HG03025 (cell line): ENCODE data around the gene CHAF1B.
"Not testable (repeated sequence)": the region's sequence is repeated elsewhere in the genome, so short reads cannot be mapped to it uniquely, and the experiment has no call there.

Source experiments
- ATAC-seq: cut with Tn5 transposase; IDR thresholded peaks from one replicate; pipeline ENCODE4 v1.9.1; 2021; ENCODE audit warnings: mild to moderate bottlenecking, moderate library complexity; ENCODE audit not compliant: unreplicated experiment, low FRiP score

Gene CHAF1B

GRCh38 chr21:36385233-36386030 lies at the start of gene CHAF1B:
Gene CHAF1B, plus strand, starts transcription at chr21:36385392. Its CDS starts 745 bp downstream, at chr21:36386137.
- ATAC-seq = peak; percentile 52

GRCh38 chr21:36337099-36337509 lies 48.1 kb upstream of the CHAF1B start:
- no peak for ATAC-seq

GRCh38 chr21:36338975-36339374 lies 46.2 kb upstream of the CHAF1B start:
- no peak for ATAC-seq

GRCh38 chr21:36342581-36342980 lies 42.6 kb upstream of the CHAF1B start:
- ATAC-seq = not testable (repeated sequence)

- no peak for ATAC-seq
Observed at GRCh38 chr21:36344931-36345330, 40.3 kb upstream of the CHAF1B start.

GRCh38 chr21:36347278-36347961 lies 37.8 kb upstream of the CHAF1B start:
- no peak for ATAC-seq

- ATAC-seq = no peak
Observed at GRCh38 chr21:36347962-36348328, 37.2 kb upstream of the CHAF1B start.

- ATAC-seq = no peak
Observed at GRCh38 chr21:36349315-36349714, 35.9 kb upstream of the CHAF1B start.

GRCh38 chr21:36350282-36350910 lies 34.8 kb upstream of the CHAF1B start:
- no peak for ATAC-seq

GRCh38 chr21:36354918-36355680 lies 30.1 kb upstream of the CHAF1B start:
- no peak for ATAC-seq

GRCh38 chr21:36355868-36356267 lies 29.3 kb upstream of the CHAF1B start:
- ATAC-seq = no peak

GRCh38 chr21:36359185-36359584 lies 26.0 kb upstream of the CHAF1B start:
- ATAC-seq = no peak

- ATAC-seq = no peak
Observed at GRCh38 chr21:36369064-36369685, 16.0 kb upstream of the CHAF1B start.

- no peak for ATAC-seq
Observed at GRCh38 chr21:36375994-36376393, 9.2 kb upstream of the CHAF1B start.

GRCh38 chr21:36377391-36377842 lies 7.8 kb upstream of the CHAF1B start:
- ATAC-seq = no peak

GRCh38 chr21:36379251-36379650 lies 5.9 kb upstream of the CHAF1B start:
- ATAC-seq = no peak

GRCh38 chr21:36381841-36382589 lies 3.2 kb upstream of the CHAF1B start:
- no peak for ATAC-seq

GRCh38 chr21:36382722-36383121 lies 2.5 kb upstream of the CHAF1B start:
- ATAC-seq = not testable (repeated sequence)

GRCh38 chr21:36384885-36385232 lies 333 bp upstream of the CHAF1B start:
- ATAC-seq = no peak
